HL-60 (cell line): ENCODE data around the gene OR4D10.
"Not testable (repeated sequence)": the region's sequence is repeated elsewhere in the genome, so short reads cannot be mapped to it uniquely, and the experiment has no call there.

ENCODE experiments used
- DNase-seq, 2 experiments: peaks; one replicate each; pipeline ENCODE4 v3.0.0-alpha.2; 2010 to 2020; ENCODE audit warnings: low read depth in 1 of 2, low spot score in 1 of 2
- H3K27ac ChIP-seq: fragments of 250-450 bp; sonication (Bioruptor Pico); replicated peaks from 2 replicates; pipeline ENCODE4 v1.5.1; 2020; ENCODE audit warnings: mild to moderate bottlenecking, moderate library complexity
- H3K27me3 ChIP-seq: fragments of 250-450 bp; sonication (Bioruptor Pico); 2 replicates; pipeline ENCODE4 v1.5.1; 2021; ENCODE audit warnings: mild to moderate bottlenecking, moderate library complexity; ENCODE audit not compliant: insufficient read depth, poor library complexity, severe bottlenecking
- H3K4me3 ChIP-seq: replicated peaks from 2 replicates; pipeline ENCODE4 v1.5.1; 2011; ENCODE audit warnings: mild to moderate bottlenecking, control low read depth, low read length; ENCODE audit not compliant: insufficient read depth
- CTCF ChIP-seq: IDR thresholded peaks from one replicate; pipeline ENCODE4 v1.5.1; 2011; ENCODE audit warnings: low read length, control low read depth, inconsistent platforms; ENCODE audit not compliant: insufficient read depth
- GABPA ChIP-seq: IDR thresholded peaks from 2 replicates; pipeline ENCODE4 v1.6.1; 2012; ENCODE audit warnings: low read depth
- POLR2AphosphoS5 ChIP-seq: IDR thresholded peaks from 2 replicates; pipeline ENCODE4 v1.6.1; 2012; ENCODE audit warnings: low read depth
- REST ChIP-seq: IDR thresholded peaks from 2 replicates; pipeline ENCODE4 v1.6.1; 2012; ENCODE audit warnings: low read depth; ENCODE audit not compliant: insufficient replicate concordance
- SPI1 ChIP-seq: IDR thresholded peaks from 2 replicates; pipeline ENCODE4 v1.6.1; 2012; ENCODE audit warnings: low read depth, mild to moderate bottlenecking, borderline replicate concordance

Gene OR4D10

GRCh38 chr11:59501931-59502330 is 28.8 kb downstream of the OR4D10 start:
- H3K27me3 ChIP-seq = no peaks in the 10 kb centered on the region
- H3K4me3 ChIP-seq = no peak overlapping the region
- DNase-seq = no peak
- TF ChIP-seq GABPA = no peak
- H3K27ac ChIP-seq = no peak overlapping the region

- H3K4me3 ChIP-seq = no peak within 1 kb of the TSS
Observed at GRCh38 chr11:59503276-59503675, 30.2 kb downstream of the OR4D10 start, which contains the start of gene OR4D11. Gene OR4D11, plus strand, starts transcription at chr11:59503576. Its CDS starts 0 bp downstream, at chr11:59503576.

GRCh38 chr11:59510941-59511589 is 38.0 kb downstream of the OR4D10 start, which contains the start of gene OR4D9:
Gene OR4D9, plus strand, starts transcription at chr11:59511539. Its CDS starts 3,374 bp downstream, at chr11:59514913.
- H3K27ac ChIP-seq = peak within 1 kb of the TSS; percentile 64
- no peak within 1 kb of the TSS for H3K4me3 ChIP-seq
- TF ChIP-seq SPI1 (no peak), POLR2AphosphoS5 (no peak), REST (no peak), CTCF (no peak), GABPA (no peak)
- peak; percentile 7 to 49 for DNase-seq
- no peaks in the 10 kb centered on the region for H3K27me3 ChIP-seq

More at GRCh38 chr11:59503276-59503675, 30.2 kb downstream of the OR4D10 start, which contains the start of gene OR4D11:
- no peak for DNase-seq
- no peak within 1 kb of the TSS for H3K27ac ChIP-seq
- no peaks in the 10 kb centered on the region for H3K27me3 ChIP-seq
- no peak for TF ChIP-seq POLR2AphosphoS5
- TF ChIP-seq REST = no peak
- TF ChIP-seq CTCF = no peak
- TF ChIP-seq SPI1 = no peak
- TF ChIP-seq GABPA = no peak

- no peaks in the 10 kb centered on the region for H3K27me3 ChIP-seq
- no peak for TF ChIP-seq POLR2AphosphoS5
- TF ChIP-seq SPI1 = no peak
- no peak for TF ChIP-seq REST
- TF ChIP-seq GABPA = no peak
- no peak for TF ChIP-seq CTCF
- no peak for DNase-seq
- H3K4me3 ChIP-seq = no peak overlapping the region
- peak overlapping the region; percentile 64 for H3K27ac ChIP-seq
Observed at GRCh38 chr11:59511675-59512074, 38.6 kb downstream of the OR4D10 start.

- H3K27ac ChIP-seq, H3K4me3 ChIP-seq, DNase-seq, H3K27me3 ChIP-seq: not testable (repeated sequence)
Observed at GRCh38 chr11:59520139-59520538, 47.0 kb downstream of the OR4D10 start.
